IMR-90 (cell line): ENCODE data around the gene NCOR1. TPM values are rescaled to one million over a fixed set of nuclear protein-coding genes. Genes with fewer than 3 reads are reported as not detected.

ENCODE experiments used
- ATAC-seq: fragments of 200-7000 bp; cut with Tn5 transposase; 2 replicates; pipeline ENCODE4 v1.9.1; 2020; ENCODE audit warnings: low read depth, mild to moderate bottlenecking, moderate library complexity
- BruUV-seq: library from RNA; stranded (reverse); fragments of 400-500 nt; replicated peaks from 2 replicates; lab custom pipeline; 2021; lab: Mats Ljungman, UMichigan
- CTCF ChIA-PET: fragments of 300-600 bp; formaldehyde crosslinking; extraction: SDS; loops from one replicate; lab custom pipeline; 2021; ENCODE audit warnings: antibody characterized with exemption; lab: Yijun Ruan, JAX
- POLR2A ChIA-PET: fragments of 300-600 bp; sonication (Branson Sonifier 250); formaldehyde crosslinking; loops from one replicate; lab custom pipeline; 2022; ENCODE audit warnings: antibody characterized with exemption; ENCODE audit not compliant: unreplicated experiment; lab: Charles Lee
- DNase-seq: peaks from one replicate; pipeline ENCODE4 v3.0.0; 2013
- H2AFZ ChIP-seq: replicated peaks from 2 replicates; pipeline ENCODE3; 2013; ENCODE audit warnings: low read length, mild to moderate bottlenecking; ENCODE audit not compliant: poor library complexity
- H2AK5ac ChIP-seq: 2 replicates; pipeline ENCODE4 v1.6.1; 2013; ENCODE audit warnings: low read depth, low read length, inconsistent platforms
- H2AK9ac ChIP-seq: replicated peaks from 2 replicates; pipeline ENCODE3; 2013; ENCODE audit warnings: mild to moderate bottlenecking, low read depth, low read length, moderate library complexity; ENCODE audit not compliant: poor library complexity
- H2BK120ac ChIP-seq: 2 replicates; pipeline ENCODE4 v1.6.1; 2013; ENCODE audit warnings: low read depth, low read length, inconsistent platforms
- H2BK15ac ChIP-seq: 3 replicates; pipeline ENCODE4 v1.6.1; 2013; ENCODE audit warnings: low read depth, low read length, inconsistent platforms
- H2BK20ac ChIP-seq: 2 replicates; pipeline ENCODE4 v1.6.1; 2013; ENCODE audit warnings: low read depth, mild to moderate bottlenecking, inconsistent platforms, low read length, moderate library complexity
- H2BK5ac ChIP-seq: 2 replicates; pipeline ENCODE4 v1.6.1; 2013; ENCODE audit warnings: mild to moderate bottlenecking, low read depth, low read length, inconsistent platforms; ENCODE audit not compliant: poor library complexity, severe bottlenecking
- H3K14ac ChIP-seq: replicated peaks from 2 replicates; pipeline ENCODE4 v1.6.1; 2013; ENCODE audit warnings: low read depth, low read length, inconsistent platforms
- H3K18ac ChIP-seq: 2 replicates; pipeline ENCODE4 v1.6.1; 2013; ENCODE audit warnings: low read depth, low read length, control low read depth
- H3K23ac ChIP-seq: 2 replicates; pipeline ENCODE4 v1.6.1; 2013; ENCODE audit warnings: low read depth, low read length, inconsistent platforms
- H3K27ac ChIP-seq: 2 replicates; pipeline ENCODE4 v1.5.1; 2013; ENCODE audit warnings: mild to moderate bottlenecking, control low read depth, low read length; ENCODE audit not compliant: insufficient read depth
- H3K27me3 ChIP-seq: 2 replicates; pipeline ENCODE4 v1.6.1; 2013; ENCODE audit warnings: low read length; ENCODE audit not compliant: control insufficient read depth, insufficient read depth
- H3K36me3 ChIP-seq: 2 replicates; pipeline ENCODE4 v1.6.1; 2013; ENCODE audit warnings: low read length, mixed read lengths; ENCODE audit not compliant: control insufficient read depth, insufficient read depth
- H3K4ac ChIP-seq: 2 replicates; pipeline ENCODE4 v1.6.1; 2013; ENCODE audit warnings: low read depth, low read length, inconsistent platforms
- H3K4me1 ChIP-seq: 2 replicates; pipeline ENCODE4 v1.6.1; 2013; ENCODE audit warnings: low read length, mixed read lengths; ENCODE audit not compliant: control insufficient read depth, insufficient read depth
- H3K4me2 ChIP-seq: 2 replicates; pipeline ENCODE4 v1.6.1; 2013; ENCODE audit warnings: low read depth, mild to moderate bottlenecking, control low read depth, low read length, moderate library complexity
- H3K4me3 ChIP-seq: 2 replicates; pipeline ENCODE4 v1.5.1; 2013; ENCODE audit warnings: low read depth, mild to moderate bottlenecking, control low read depth, low read length, moderate library complexity; ENCODE audit not compliant: insufficient read depth
- H3K56ac ChIP-seq: 2 replicates; pipeline ENCODE4 v1.6.1; 2013; ENCODE audit warnings: low read length, inconsistent platforms; ENCODE audit not compliant: insufficient read depth; ENCODE audit errors: extremely low read depth
- H3K79me1 ChIP-seq, 2 experiments: 2 replicates each; pipeline ENCODE4 v1.6.1; 2013; ENCODE audit warnings: low read length in 2 of 2, inconsistent platforms in 1 of 2, low read depth in 1 of 2
- H3K9ac ChIP-seq: 2 replicates; pipeline ENCODE4 v1.6.1; 2013; ENCODE audit warnings: low read depth, low read length, control low read depth
- H3K9me1 ChIP-seq: 2 replicates; pipeline ENCODE4 v1.6.1; 2013; ENCODE audit warnings: low read length, inconsistent platforms; ENCODE audit not compliant: insufficient read depth
- H3K9me3 ChIP-seq: 2 replicates; pipeline ENCODE4 v1.6.1; 2013; ENCODE audit warnings: low read length; ENCODE audit not compliant: control insufficient read depth, insufficient read depth
- H4K20me1 ChIP-seq: 2 replicates; pipeline ENCODE4 v1.6.1; 2013; ENCODE audit warnings: low read length, inconsistent platforms; ENCODE audit not compliant: insufficient read depth
- H4K5ac ChIP-seq: 2 replicates; pipeline ENCODE4 v1.6.1; 2013; ENCODE audit warnings: mild to moderate bottlenecking, low read depth, low read length, control low read depth
- H4K8ac ChIP-seq, 2 experiments: 2 replicates each; pipeline ENCODE4 v1.6.1; 2013; ENCODE audit warnings: low read depth in 2 of 2, low read length in 2 of 2, control low read depth in 1 of 2, inconsistent platforms in 1 of 2
- H4K91ac ChIP-seq: 2 replicates; pipeline ENCODE4 v1.6.1; 2013; ENCODE audit warnings: low read depth, low read length, inconsistent platforms; ENCODE audit not compliant: insufficient read depth
- BHLHE40 ChIP-seq: fragments of 150-350 bp; IDR thresholded peaks from 2 replicates; pipeline ENCODE4 v1.6.1; 2016; ENCODE audit warnings: mild to moderate bottlenecking, low read depth, low read length
- CEBPB ChIP-seq: IDR thresholded peaks from 2 replicates; pipeline ENCODE4 v1.6.1; 2012; ENCODE audit warnings: low read depth, low read length, improper control_type of control experiment
- CTCF ChIP-seq: conservative IDR thresholded peaks from 2 replicates; pipeline ENCODE4 v1.5.1; 2012; ENCODE audit warnings: mild to moderate bottlenecking, low read depth, low read length, improper control_type of control experiment
- FOS ChIP-seq: fragments of 150-350 bp; IDR thresholded peaks from 2 replicates; pipeline ENCODE4 v1.6.1; 2016; ENCODE audit warnings: low read depth, low read length
- MXI1 ChIP-seq: IDR thresholded peaks from 2 replicates; pipeline ENCODE4 v1.6.1; 2012; ENCODE audit warnings: low read depth, mild to moderate bottlenecking, low read length, moderate library complexity, borderline replicate concordance
- NFE2L2 ChIP-seq: fragments of 150-350 bp; IDR thresholded peaks from 2 replicates; pipeline ENCODE4 v1.6.1; 2016; ENCODE audit warnings: low read depth, mild to moderate bottlenecking, low read length
- POLR2A ChIP-seq: IDR thresholded peaks from 2 replicates; pipeline ENCODE4 v1.6.1; 2012; ENCODE audit warnings: mild to moderate bottlenecking, low read depth, low read length
- RFX5 ChIP-seq: IDR thresholded peaks from 2 replicates; pipeline ENCODE4 v1.8.0; 2012; ENCODE audit warnings: low read depth, mild to moderate bottlenecking, low read length, moderate library complexity
- WGBS, 2 experiments: methylation state at CpG; one replicate each; pipeline versions ENCODE4 v1.1.5 to v1.1.7; 2013; ENCODE audit warnings: missing lambda C conversion rate in 2 of 2; ENCODE audit not compliant: insufficient read length in 1 of 2; ENCODE audit errors: extremely low coverage in 2 of 2; 5-methylcytosine and 5-hydroxymethylcytosine counted together
- dilution Hi-C: fragments of 300-500 bp; cut with HindIII; formaldehyde crosslinking; loops from one replicate; pipeline ENCODE4 v1.14.3; 2018; ENCODE audit warnings: low sequenced_read_pairs; ENCODE audit not compliant: unreplicated experiment
- in situ Hi-C: fragments of 300-500 bp; cut with MboI; formaldehyde crosslinking; loops from 3 replicates; pipeline ENCODE4 v1.14.3; 2019; ENCODE audit warnings: low sequenced_read_pairs, inconsistent platforms, mixed read lengths
- intact Hi-C: fragments of 100-400 bp; cut with micrococcal nuclease; formaldehyde crosslinking; loops from 2 replicates; pipeline ENCODE4 v1.10.0; 2022
- polyA plus RNA-seq, 3 experiments: library from polyadenylated mRNA; depleted of rRNA; stranded (reverse); fragments of >200 nt; gene quantifications; 2 replicates each; pipeline ENCODE4 v1.2.3, GENCODE V29; 2012; ENCODE audit warnings: low replicate concordance in 1 of 3
- total RNA-seq: library from RNA; depleted of rRNA; stranded (reverse); fragments of >200 nt; gene quantifications from 2 replicates; pipeline ENCODE4 v1.2.3, GENCODE V29; 2012

The NCOR1 gene
- total and polyA plus RNA-seq, 2 of the 4 experiments (the other 2 are of a cell fraction) = 54.5 to 80.3 TPM

DNA sequence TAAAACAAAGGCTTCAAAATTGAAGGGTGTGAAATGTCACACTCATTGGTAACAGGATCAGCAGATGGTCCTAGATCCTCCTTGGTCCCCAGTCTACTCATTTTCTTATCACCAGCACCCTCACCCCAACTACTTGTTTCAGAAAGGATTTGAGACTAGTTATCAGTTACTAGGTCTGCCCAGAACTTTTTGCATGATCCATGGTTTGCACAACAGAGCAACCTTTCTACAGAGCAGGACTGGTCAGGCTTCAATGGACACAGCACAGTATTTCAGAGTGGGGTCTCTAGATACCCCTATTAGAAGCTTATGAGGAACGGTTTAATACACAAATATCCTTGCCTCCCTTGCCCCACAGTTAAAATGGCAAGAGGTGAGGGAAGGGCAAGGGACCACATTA is 190.1 kb downstream of the NCOR1 start:
- ATAC-seq (no peak), DNase-seq (no peak)
- H2AK9ac ChIP-seq = no peak overlapping the region
- WGBS, 2 experiments = no CpG with 5 or more reads among the region's 1 CpG
- H3K9me1 ChIP-seq = peaks cover 6% of the 10 kb centered on the region
- peaks cover 5% of the 10 kb centered on the region; the same call in 1 of the 2 replicates for H4K20me1 ChIP-seq
- peaks cover 29% of the 10 kb centered on the region for H3K36me3 ChIP-seq
- intact Hi-C loops = no loop called here
- no peak overlapping the region for H3K9ac ChIP-seq
- H2BK5ac ChIP-seq = no peak overlapping the region
- no peak overlapping the region for H3K4me2 ChIP-seq
- H2AFZ ChIP-seq = no peak overlapping the region
- ChIA-PET CTCF (interaction anchor here (1.0 kb wide), 1 partner anchor 11 kb away, joined by 3 read pairs; no protein-coding TSS in a partner anchor), POLR2A (no interaction called here)
- no peak overlapping the region for H2BK15ac ChIP-seq
- in situ Hi-C loops = no loop called here
- H4K5ac ChIP-seq = no peak overlapping the region
- no peak overlapping the region for H2BK120ac ChIP-seq
- no peak overlapping the region for H3K56ac ChIP-seq
- H3K27ac ChIP-seq = no peak overlapping the region
- no peak overlapping the region for H2BK20ac ChIP-seq
- no peak overlapping the region for H2AK5ac ChIP-seq
- H3K9me3 ChIP-seq = no peaks in the 10 kb centered on the region
- H3K4me3 ChIP-seq = no peak overlapping the region
- no peak for TF ChIP-seq CEBPB
- TF ChIP-seq NFE2L2 = no peak
- TF ChIP-seq MXI1 = no peak
- TF ChIP-seq FOS = no peak
- TF ChIP-seq RFX5 = no peak
- TF ChIP-seq POLR2A = no peak
- no peak for TF ChIP-seq BHLHE40
- no peak for TF ChIP-seq CTCF
- dilution Hi-C loops = no loop called here
- H3K4ac ChIP-seq = no peak overlapping the region
- H4K8ac ChIP-seq = no peak overlapping the region
- H4K91ac ChIP-seq = no peak overlapping the region
- no peak overlapping the region for H3K18ac ChIP-seq
- no peak overlapping the region for H3K14ac ChIP-seq
- no TSS peak for BruUV-seq
- H3K4me1 ChIP-seq = peaks cover 3% of the 10 kb centered on the region
- no peaks in the 10 kb centered on the region for H3K27me3 ChIP-seq
- no peak overlapping the region for H3K23ac ChIP-seq
- peaks cover 22 to 54% of the 10 kb centered on the region in 2 experiments for H3K79me1 ChIP-seq
